ENCODE results near the gene ADAM12.
"Not testable (repeated sequence)": the region's sequence is repeated elsewhere in the genome, so short reads cannot be mapped to it uniquely, and the experiment has no call there.

Gene ADAM12

GRCh38 chr10:126070476-126071215, 317.6 kb downstream of the ADAM12 start:
- no peak for DNase-seq

- DNase-seq = no peak
Observed at GRCh38 chr10:126068322-126068721, 320.0 kb downstream of the ADAM12 start.

GRCh38 chr10:126066456-126066855, 321.8 kb downstream of the ADAM12 start:
- DNase-seq = no peak

- DNase-seq = no peak
Observed at GRCh38 chr10:126065751-126066377, 322.4 kb downstream of the ADAM12 start.

GRCh38 chr10:126064512-126064911, 323.8 kb downstream of the ADAM12 start:
- no peak for DNase-seq

GRCh38 chr10:126063353-126063791, 324.9 kb downstream of the ADAM12 start:
- DNase-seq = no peak

GRCh38 chr10:126062131-126063032, 325.9 kb downstream of the ADAM12 start:
- DNase-seq = no peak

- DNase-seq = no peak
Observed at GRCh38 chr10:126061526-126061925, 326.8 kb downstream of the ADAM12 start.

GRCh38 chr10:126060261-126060931, 327.9 kb downstream of the ADAM12 start:
- DNase-seq = no peak

- DNase-seq = no peak
Observed at GRCh38 chr10:126059076-126059826, 329.0 kb downstream of the ADAM12 start.

- DNase-seq = no peak
Observed at GRCh38 chr10:126058507-126058906, 329.8 kb downstream of the ADAM12 start.

- no peak for DNase-seq
Observed at GRCh38 chr10:126058104-126058503, 330.2 kb downstream of the ADAM12 start.

GRCh38 chr10:126057494-126057893, 330.8 kb downstream of the ADAM12 start:
- DNase-seq = no peak

GRCh38 chr10:126054191-126054590, 334.1 kb downstream of the ADAM12 start:
- DNase-seq = no peak

- no peak for DNase-seq
Observed at GRCh38 chr10:126052171-126052570, 336.1 kb downstream of the ADAM12 start.

- no peak for DNase-seq
Observed at GRCh38 chr10:126049759-126050700, 338.2 kb downstream of the ADAM12 start.

GRCh38 chr10:126047749-126048148, 340.5 kb downstream of the ADAM12 start:
- DNase-seq = not testable (repeated sequence)

- DNase-seq = no peak
Observed at GRCh38 chr10:126046831-126047230, 341.4 kb downstream of the ADAM12 start.

- no peak for DNase-seq
Observed at GRCh38 chr10:126045861-126046260, 342.4 kb downstream of the ADAM12 start.

- DNase-seq = no peak
Observed at GRCh38 chr10:126043389-126043788, 344.9 kb downstream of the ADAM12 start.

- no peak for DNase-seq
Observed at GRCh38 chr10:126042906-126043305, 345.4 kb downstream of the ADAM12 start.

All from NCI-H2081 treated with DMSO at 0.1 percent for 48 hours (cell line).